ENCODE results near the gene GNA14. TPM values are rescaled to one million over a fixed set of nuclear protein-coding genes. Genes with fewer than 3 reads are reported as not detected.

Gene GNA14
- total and polyA plus RNA-seq, 12 donors, result 0.75 to 4.8 (median 1.7) TPM

- WGBS, 2 donors, result 50 to 51% methylated on average over 15 of the region's 15 CpGs
- H3K27ac ChIP-seq, result no peak overlapping the region
- TF ChIP-seq, protein P1, sequence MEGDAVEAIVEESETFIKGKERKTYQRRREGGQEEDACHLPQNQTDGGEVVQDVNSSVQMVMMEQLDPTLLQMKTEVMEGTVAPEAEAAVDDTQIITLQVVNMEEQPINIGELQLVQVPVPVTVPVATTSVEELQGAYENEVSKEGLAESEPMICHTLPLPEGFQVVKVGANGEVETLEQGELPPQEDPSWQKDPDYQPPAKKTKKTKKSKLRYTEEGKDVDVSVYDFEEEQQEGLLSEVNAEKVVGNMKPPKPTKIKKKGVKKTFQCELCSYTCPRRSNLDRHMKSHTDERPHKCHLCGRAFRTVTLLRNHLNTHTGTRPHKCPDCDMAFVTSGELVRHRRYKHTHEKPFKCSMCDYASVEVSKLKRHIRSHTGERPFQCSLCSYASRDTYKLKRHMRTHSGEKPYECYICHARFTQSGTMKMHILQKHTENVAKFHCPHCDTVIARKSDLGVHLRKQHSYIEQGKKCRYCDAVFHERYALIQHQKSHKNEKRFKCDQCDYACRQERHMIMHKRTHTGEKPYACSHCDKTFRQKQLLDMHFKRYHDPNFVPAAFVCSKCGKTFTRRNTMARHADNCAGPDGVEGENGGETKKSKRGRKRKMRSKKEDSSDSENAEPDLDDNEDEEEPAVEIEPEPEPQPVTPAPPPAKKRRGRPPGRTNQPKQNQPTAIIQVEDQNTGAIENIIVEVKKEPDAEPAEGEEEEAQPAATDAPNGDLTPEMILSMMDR (IDR thresholded peaks at IDR 0.05), result peak; percentile 65 to 92 (median 82)
- intact Hi-C loops (cut with DNase I), result loop anchor here in 9 of 10 donors (1.0 to 10.0 kb wide), 11 partner anchors 139 to 667 kb away; partner anchors contain the start of genes GNA14 (in 9 of the 9) and GNAQ (in 3 of the 9)
- no peaks in the 10 kb centered on the region for H3K27me3 ChIP-seq
- ATAC-seq (peak; percentile 72 to 90 (median 86)), DNase-seq (peak in 1 of 2 donors; percentile 56)
- H3K4me3 ChIP-seq, result no peak overlapping the region
- peaks cover 0 to 17% (median 4%) of the 10 kb centered on the region in 9 donors for H3K4me1 ChIP-seq
- no peaks in the 10 kb centered on the region for H3K36me3 ChIP-seq
- H3K9me3 ChIP-seq, result peaks cover 0 to 2% (median 0%) of the 10 kb centered on the region in 11 donors
Observed at GRCh38 chr9:77457916-77458592, 190.1 kb downstream of the GNA14 start.

GRCh38 chr9:77456829-77457437 lies 191.2 kb downstream of the GNA14 start:
- Histone ChIP-seq H3K27ac (no peak overlapping the region), H3K27me3 (no peaks in the 10 kb centered on the region), H3K36me3 (no peaks in the 10 kb centered on the region), H3K4me1 (peaks cover 0 to 17% (median 4%) of the 10 kb centered on the region in 9 donors), H3K9me3 (peaks cover 0 to 2% (median 0%) of the 10 kb centered on the region in 11 donors), H3K4me3 (no peak overlapping the region)
- WGBS, 2 donors, result 16% methylated on average over 10 of the region's 10 CpGs
- DNase-seq, result peak; percentile 79 to 80
- TF ChIP-seq, protein P1 (IDR thresholded peaks at IDR 0.05), result peak; percentile 74 to 96 (median 86)
- intact Hi-C loops (cut with DNase I), result loop anchor here in 9 of 10 donors (1.0 to 10.0 kb wide), 11 partner anchors 140 to 668 kb away; partner anchors contain the start of genes GNA14 (in 9 of the 9) and GNAQ (in 3 of the 9)
- peak; percentile 68 to 90 (median 84) for ATAC-seq

DNA sequence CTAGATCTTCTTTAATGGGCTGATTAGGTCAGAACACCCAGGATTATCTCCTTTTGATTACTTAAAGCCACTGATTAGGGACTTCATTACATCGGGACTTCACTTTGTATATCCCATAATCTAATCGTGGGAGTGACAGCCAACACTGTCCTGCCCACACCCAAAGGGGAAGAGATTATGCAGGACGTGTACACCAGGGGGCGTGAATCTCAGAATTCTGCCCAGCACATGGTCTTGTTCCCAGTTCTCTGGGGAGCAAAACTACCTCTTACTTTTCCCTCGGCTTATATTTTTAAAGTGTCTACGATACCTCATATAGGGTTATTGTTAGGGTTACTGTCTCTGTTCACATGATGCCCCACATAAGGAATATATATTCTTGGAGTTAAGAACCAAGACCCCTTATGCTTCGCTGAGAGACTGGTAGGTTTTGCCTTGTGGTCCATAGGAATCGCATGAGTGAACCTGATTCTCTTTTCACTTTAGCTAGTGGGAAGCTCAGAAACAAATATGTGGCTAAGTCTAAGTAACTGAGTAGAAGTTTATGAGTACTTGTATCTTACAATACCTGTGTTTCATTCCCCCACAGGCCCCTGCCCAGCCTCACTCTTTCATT lies 192.7 kb downstream of the GNA14 start:
- ATAC-seq, result no peak
- intact Hi-C loops (cut with DNase I), result loop anchor here in 9 of 10 donors (5.0 to 10.0 kb wide), 10 partner anchors 142 to 669 kb away; partner anchors contain the start of genes GNA14 (in 9 of the 9) and GNAQ (in 3 of the 9)
- H3K4me3 ChIP-seq, result no peak overlapping the region
- H3K36me3 ChIP-seq, result no peaks in the 10 kb centered on the region
- TF ChIP-seq, protein P1 (IDR thresholded peaks at IDR 0.05), result peak; percentile 9 to 61 (median 43)
- H3K27ac ChIP-seq, result no peak overlapping the region
- H3K4me1 ChIP-seq, result peaks cover 0 to 17% (median 4%) of the 10 kb centered on the region in 9 donors
- peaks cover 0 to 2% (median 0%) of the 10 kb centered on the region in 11 donors for H3K9me3 ChIP-seq
- 51 to 64% methylated on average over 8 of the region's 8 CpGs for WGBS, 2 donors
- H3K27me3 ChIP-seq, result no peaks in the 10 kb centered on the region
- DNase-seq, result no peak

- TF ChIP-seq, protein P1 (IDR thresholded peaks at IDR 0.05), result no peak
- Histone ChIP-seq H3K36me3 (no peaks in the 10 kb centered on the region), H3K27ac (no peak overlapping the region), H3K27me3 (no peaks in the 10 kb centered on the region), H3K4me1 (peaks cover 0 to 17% (median 4%) of the 10 kb centered on the region in 9 donors), H3K4me3 (no peak overlapping the region), H3K9me3 (peaks cover 0 to 2% (median 0%) of the 10 kb centered on the region in 11 donors)
- no peak for ATAC-seq
- intact Hi-C loops (cut with DNase I), result loop anchor here in 9 of 10 donors (5.0 to 10.0 kb wide), 10 partner anchors 143 to 670 kb away; partner anchors contain the start of genes GNA14 (in 9 of the 9) and GNAQ (in 3 of the 9)
- DNase-seq, result no peak
- 90 to 95% methylated on average over 3 of the region's 3 CpGs for WGBS, 2 donors
Observed at GRCh38 chr9:77454663-77455062, 193.5 kb downstream of the GNA14 start.
